Mammary epithelial cell (primary cell): ENCODE measurements around the gene ELP5.

Source experiments
- CTCF ChIP-seq, 2 donors: IDR thresholded peaks in 1 of 2; conservative IDR thresholded peaks in 1 of 2; 2 replicates each; pipeline ENCODE4 v1.5.1; 2011 to 2012; ENCODE audit warnings: inconsistent platforms in 2 of 2, low read length in 2 of 2, mild to moderate bottlenecking in 2 of 2, control low read depth in 1 of 2, low read depth in 1 of 2; ENCODE audit not compliant: insufficient read depth in 1 of 2; ENCODE audit errors: extremely low read depth in 1 of 2
- EZH2 ChIP-seq: IDR thresholded peaks from 2 replicates; pipeline ENCODE4 v1.6.1; 2012; ENCODE audit warnings: low read length, inconsistent platforms, borderline replicate concordance

GRCh38 chr17:7218758-7219157, 33.3 kb upstream of the ELP5 start:
- TF ChIP-seq EZH2 = no peak
- no peak for TF ChIP-seq CTCF (conservative IDR thresholded peaks at IDR 0.05 in 1 of 2, IDR thresholded peaks at IDR 0.05 in 1 of 2; ENCODE audit: extremely low read depth in 1 of 2, insufficient read depth in 1 of 2, low read depth in 1 of 2, low read length in 2 of 2)
